Progenitor cell of endocrine pancreas (in vitro differentiated cells): ENCODE data around the gene RTN4RL2. TPM values are rescaled to one million over a fixed set of nuclear protein-coding genes. Genes with fewer than 3 reads are reported as not detected.

Source experiments
- DNase-seq: peaks from one replicate; pipeline ENCODE4 v3.0.0; 2021; ENCODE audit warnings: low spot score; ENCODE audit not compliant: unreplicated experiment
- H3K27ac Mint-ChIP-seq: 2 replicates; pipeline ENCODE4 v1.8.0; 2021; ENCODE audit warnings: mild to moderate bottlenecking, moderate library complexity, mixed read lengths
- H3K27me3 Mint-ChIP-seq: 2 replicates; pipeline ENCODE4 v1.8.0; 2021; ENCODE audit warnings: mixed read lengths
- H3K36me3 Mint-ChIP-seq: 2 replicates; pipeline ENCODE4 v1.8.0; 2022; ENCODE audit warnings: mixed read lengths; ENCODE audit not compliant: insufficient read depth
- H3K4me1 Mint-ChIP-seq: 2 replicates; pipeline ENCODE4 v1.8.0; 2021; ENCODE audit warnings: low read depth, mixed read lengths
- H3K4me3 Mint-ChIP-seq: 2 replicates; pipeline ENCODE4 v1.8.0; 2021; ENCODE audit warnings: low read depth, mild to moderate bottlenecking, moderate library complexity, mixed read lengths
- H3K9me3 Mint-ChIP-seq: 2 replicates; pipeline ENCODE4 v1.8.0; 2021; ENCODE audit warnings: low read depth, mixed read lengths
- total RNA-seq: library from RNA; stranded (reverse); gene quantifications from 2 replicates; pipeline ENCODE4 v1.2.1, GENCODE V29; 2021
- TF ChIP-seq, protein P1 (sequence below): fragments of 200-600 bp; sonication (generic); IDR thresholded peaks from one replicate; pipeline ENCODE4 v1.5.0; 2021; ENCODE audit warnings: antibody characterized with exemption, mild to moderate bottlenecking; ENCODE audit not compliant: unreplicated experiment

The RTN4RL2 gene
- total RNA-seq, 1 donor from 2014 or later: 1.9 TPM

DNA sequence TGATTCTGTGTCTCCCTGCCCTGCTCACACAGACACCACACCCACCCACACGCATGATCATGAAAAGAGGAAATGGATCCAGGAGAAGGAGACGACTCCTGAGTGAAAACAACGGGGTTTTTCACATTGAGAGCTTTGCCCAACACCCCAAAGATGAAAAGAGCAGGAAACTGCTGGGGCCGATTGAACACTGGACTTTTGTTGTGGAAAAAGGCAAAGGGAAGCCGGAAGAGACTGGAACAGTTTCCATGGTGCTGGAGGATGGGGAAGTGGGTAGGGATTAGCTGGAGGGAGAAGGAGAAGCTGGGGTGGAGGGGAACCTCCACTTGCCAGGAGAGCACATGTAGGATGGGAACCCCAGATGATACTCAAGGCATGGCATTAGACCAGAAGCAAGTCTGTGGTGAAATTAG lies 28.2 kb upstream of the RTN4RL2 start:
- TF ChIP-seq, protein P1, sequence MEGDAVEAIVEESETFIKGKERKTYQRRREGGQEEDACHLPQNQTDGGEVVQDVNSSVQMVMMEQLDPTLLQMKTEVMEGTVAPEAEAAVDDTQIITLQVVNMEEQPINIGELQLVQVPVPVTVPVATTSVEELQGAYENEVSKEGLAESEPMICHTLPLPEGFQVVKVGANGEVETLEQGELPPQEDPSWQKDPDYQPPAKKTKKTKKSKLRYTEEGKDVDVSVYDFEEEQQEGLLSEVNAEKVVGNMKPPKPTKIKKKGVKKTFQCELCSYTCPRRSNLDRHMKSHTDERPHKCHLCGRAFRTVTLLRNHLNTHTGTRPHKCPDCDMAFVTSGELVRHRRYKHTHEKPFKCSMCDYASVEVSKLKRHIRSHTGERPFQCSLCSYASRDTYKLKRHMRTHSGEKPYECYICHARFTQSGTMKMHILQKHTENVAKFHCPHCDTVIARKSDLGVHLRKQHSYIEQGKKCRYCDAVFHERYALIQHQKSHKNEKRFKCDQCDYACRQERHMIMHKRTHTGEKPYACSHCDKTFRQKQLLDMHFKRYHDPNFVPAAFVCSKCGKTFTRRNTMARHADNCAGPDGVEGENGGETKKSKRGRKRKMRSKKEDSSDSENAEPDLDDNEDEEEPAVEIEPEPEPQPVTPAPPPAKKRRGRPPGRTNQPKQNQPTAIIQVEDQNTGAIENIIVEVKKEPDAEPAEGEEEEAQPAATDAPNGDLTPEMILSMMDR: no peak
- no peak for DNase-seq
- Mint-ChIP-seq H3K4me1 (peaks cover under 1% of the 10 kb centered on the region), H3K9me3 (no peaks in the 10 kb centered on the region), H3K36me3 (no peaks in the 10 kb centered on the region), H3K4me3 (no peak overlapping the region), H3K27me3 (peaks cover 36% of the 10 kb centered on the region), H3K27ac (no peak overlapping the region)

DNA sequence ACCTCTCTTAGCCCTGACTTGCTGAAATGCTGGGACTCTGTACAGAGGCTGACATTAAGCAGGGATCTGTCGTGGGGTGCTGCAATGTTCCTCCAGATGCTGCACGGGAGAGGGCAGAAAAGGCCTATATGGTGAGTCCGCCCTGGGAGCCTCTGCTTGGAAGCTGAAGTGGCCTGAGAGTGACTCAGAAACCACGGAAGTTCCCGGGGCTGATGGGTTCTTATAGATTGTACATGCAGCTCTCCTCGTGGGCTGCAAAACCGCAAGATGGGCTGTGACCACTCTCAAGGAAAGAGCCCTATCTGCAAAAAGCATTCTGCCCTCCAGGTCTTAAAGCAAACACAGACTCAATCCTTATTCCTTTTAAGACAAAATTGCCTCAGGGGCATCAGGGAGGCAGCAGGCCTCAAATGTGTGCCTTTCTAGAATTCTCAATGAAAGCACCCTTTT lies 27.6 kb upstream of the RTN4RL2 start:
- H3K36me3 Mint-ChIP-seq: no peaks in the 10 kb centered on the region
- no peaks in the 10 kb centered on the region for H3K4me1 Mint-ChIP-seq
- TF ChIP-seq, protein P1: no peak
- peaks cover 32% of the 10 kb centered on the region for H3K27me3 Mint-ChIP-seq
- H3K9me3 Mint-ChIP-seq: no peaks in the 10 kb centered on the region
- no peak overlapping the region for H3K27ac Mint-ChIP-seq
- H3K4me3 Mint-ChIP-seq: no peak overlapping the region
- DNase-seq: no peak

DNA sequence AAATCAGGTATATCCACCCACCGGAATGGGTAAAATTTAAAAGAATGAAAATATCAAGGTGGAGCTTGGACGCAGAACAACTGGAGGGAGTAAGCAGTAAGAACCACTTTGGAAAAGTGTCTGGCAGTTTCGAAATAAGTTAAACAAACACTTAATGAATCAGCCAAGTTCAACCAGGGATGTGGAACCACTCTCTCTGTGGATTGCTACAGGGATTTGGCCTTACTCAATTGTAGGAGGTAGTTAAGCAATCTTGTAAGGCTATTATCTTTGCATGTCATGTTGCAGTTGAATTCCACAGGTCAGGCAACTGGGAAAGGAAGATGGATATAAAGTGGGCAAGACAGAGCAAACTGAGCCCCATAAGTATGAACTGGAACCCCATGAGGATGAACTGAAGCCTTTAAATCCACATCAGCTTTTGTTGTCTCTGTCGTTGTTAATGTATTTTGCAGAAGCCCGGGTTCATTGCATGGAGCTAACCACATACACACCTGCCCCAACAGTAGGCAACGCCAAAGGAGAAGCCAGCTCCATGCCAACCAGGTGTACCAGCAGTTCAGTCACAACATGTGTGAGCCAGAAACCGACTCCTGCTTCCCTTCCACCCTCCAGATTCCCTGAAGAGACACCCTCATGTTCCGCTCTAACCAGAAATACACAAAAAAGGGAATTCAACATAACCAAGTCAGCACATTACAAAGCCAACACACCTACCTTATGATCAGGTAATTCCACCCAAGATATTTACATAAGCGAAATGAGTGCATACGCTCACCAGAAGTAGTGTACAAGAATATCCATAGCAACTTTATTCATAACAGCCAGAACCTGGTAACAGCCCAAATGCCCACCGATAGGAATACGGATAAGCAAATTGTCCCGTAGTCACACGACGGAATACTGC lies 25.4 kb upstream of the RTN4RL2 start:
- Mint-ChIP-seq H3K4me3 (no peak overlapping the region), H3K9me3 (no peaks in the 10 kb centered on the region), H3K27me3 (peaks cover 12% of the 10 kb centered on the region), H3K27ac (no peak overlapping the region), H3K4me1 (peaks cover 2% of the 10 kb centered on the region), H3K36me3 (no peaks in the 10 kb centered on the region)
- TF ChIP-seq, protein P1: no peak
- no peak for DNase-seq

GRCh38 chr11:57436031-57436430 lies 24.3 kb upstream of the RTN4RL2 start:
- no peak overlapping the region for H3K27ac Mint-ChIP-seq
- H3K9me3 Mint-ChIP-seq: no peaks in the 10 kb centered on the region
- peaks cover 7% of the 10 kb centered on the region for H3K27me3 Mint-ChIP-seq
- no peaks in the 10 kb centered on the region for H3K36me3 Mint-ChIP-seq
- DNase-seq: no peak
- TF ChIP-seq, protein P1: no peak
- H3K4me1 Mint-ChIP-seq: peaks cover 3% of the 10 kb centered on the region
- no peak overlapping the region for H3K4me3 Mint-ChIP-seq

- Mint-ChIP-seq H3K27me3 (peaks cover 3% of the 10 kb centered on the region), H3K4me3 (no peak overlapping the region), H3K27ac (no peak overlapping the region), H3K9me3 (no peaks in the 10 kb centered on the region), H3K36me3 (no peaks in the 10 kb centered on the region), H3K4me1 (peaks cover 4% of the 10 kb centered on the region)
- no peak for DNase-seq
- TF ChIP-seq, protein P1: no peak
Observed at GRCh38 chr11:57438345-57439285, 21.7 kb upstream of the RTN4RL2 start.
